ENCODE results near the gene EP300. TPM values are rescaled to one million over a fixed set of nuclear protein-coding genes. Genes with fewer than 3 reads are reported as not detected.

The EP300 gene
- total RNA-seq, 4 donors from 2014 or later = 28.0 to 76.5 (median 56.7) TPM

- no peaks in the 10 kb centered on the region for H3K36me3 ChIP-seq
- peak overlapping the region; percentile 86 to 100 (median 94) for H3K4me3 ChIP-seq
- whole genome bisulfite sequencing, 2 donors = 0 to 1% methylated on average over 3 to 35 of the region's 67 CpGs
- TF ChIP-seq POLR2A (IDR thresholded peaks at IDR 0.05) (peak in 3 of 4 donors; percentile 91 to 93 (median 92)), CTCF (IDR thresholded peaks at IDR 0.05) (peak in 2 of 6 experiments; percentile 3 to 5)
- DNase-seq = peak; percentile 96
- no peaks in the 10 kb centered on the region for H3K27me3 ChIP-seq
- no peaks in the 10 kb centered on the region for H3K9me3 ChIP-seq
- peak overlapping the region; percentile 100 for H3K27ac ChIP-seq
- intact Hi-C loops (cut with DNase I) = loop anchor here (5.0 kb wide), 2 partner anchors 69 to 139 kb away; partner anchors contain the start of gene RBX1
- peaks cover 0 to 41% (median 8%) of the 10 kb centered on the region in 3 donors for H3K4me1 ChIP-seq
Observed at GRCh38 chr22:41091132-41092022, 1.0 kb upstream of the EP300 start.

DNA sequence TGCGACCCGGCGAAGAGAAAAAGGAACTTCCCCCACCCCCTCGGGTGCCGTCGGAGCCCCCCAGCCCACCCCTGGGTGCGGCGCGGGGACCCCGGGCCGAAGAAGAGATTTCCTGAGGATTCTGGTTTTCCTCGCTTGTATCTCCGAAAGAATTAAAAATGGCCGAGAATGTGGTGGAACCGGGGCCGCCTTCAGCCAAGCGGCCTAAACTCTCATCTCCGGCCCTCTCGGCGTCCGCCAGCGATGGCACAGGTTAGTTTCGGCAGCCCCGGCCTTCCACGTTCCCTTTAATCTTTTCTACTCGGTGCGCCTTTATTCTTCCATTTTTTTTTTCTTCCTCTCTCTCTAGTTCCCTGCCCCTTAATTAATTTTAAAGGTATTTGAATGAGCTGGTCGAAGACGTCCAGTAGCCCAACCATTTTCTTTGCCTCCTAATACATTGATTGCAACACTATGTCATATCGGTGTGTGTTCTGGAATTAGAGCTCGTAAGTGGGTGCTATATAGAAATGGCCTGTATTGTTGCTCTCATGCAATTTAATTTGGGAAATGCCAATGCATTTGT lies 537 bp downstream of the EP300 start:
- H3K9me3 ChIP-seq = no peaks in the 10 kb centered on the region
- H3K36me3 ChIP-seq = no peaks in the 10 kb centered on the region
- H3K4me3 ChIP-seq = peak overlapping the region; percentile 86 to 100 (median 94)
- WGBS, 2 donors = 0 to 1% methylated on average over 18 to 27 of the region's 31 CpGs
- H3K27ac ChIP-seq = peak overlapping the region; percentile 100
- intact Hi-C loops (cut with DNase I) = loop anchor here (5.0 kb wide), 2 partner anchors 71 to 141 kb away; partner anchors contain the start of gene RBX1
- DNase-seq = no peak
- peaks cover 0 to 56% (median 19%) of the 10 kb centered on the region in 3 donors for H3K4me1 ChIP-seq
- H3K27me3 ChIP-seq = no peaks in the 10 kb centered on the region
- TF ChIP-seq CTCF (IDR thresholded peaks at IDR 0.05) (no peak), POLR2A (IDR thresholded peaks at IDR 0.05) (no peak)

DNA sequence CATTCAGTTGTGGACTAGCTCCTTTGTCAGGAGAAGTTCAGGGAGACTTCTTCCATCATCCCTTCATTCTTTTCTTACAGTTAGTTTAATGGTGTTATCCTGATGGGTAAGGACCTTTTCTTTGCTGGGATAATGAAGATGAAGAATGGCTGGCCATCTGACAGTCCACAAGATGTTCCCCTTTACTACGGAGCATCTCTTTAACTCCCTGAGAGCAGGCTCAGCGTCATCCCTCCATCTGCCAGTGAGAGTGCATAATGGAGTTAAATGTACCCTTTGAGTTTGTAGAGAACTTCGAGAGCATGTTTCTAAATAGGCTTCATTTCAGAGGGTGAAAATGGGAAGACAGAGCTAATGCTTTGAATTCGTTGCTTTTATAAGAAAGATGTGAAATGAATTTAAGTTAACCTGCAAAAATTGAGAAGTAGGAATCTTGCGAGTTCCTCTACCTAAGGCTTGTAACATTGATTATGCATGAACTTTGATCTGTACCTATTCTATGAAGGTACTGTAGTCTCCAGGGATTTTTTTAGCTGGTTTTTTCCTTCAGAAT lies 1.7 kb downstream of the EP300 start:
- TF ChIP-seq CTCF (IDR thresholded peaks at IDR 0.05) = no peak
- no peak for TF ChIP-seq POLR2A (IDR thresholded peaks at IDR 0.05)
- intact Hi-C loops (cut with DNase I) = loop anchor here (5.0 kb wide), 2 partner anchors 72 to 142 kb away; partner anchors contain the start of gene RBX1
- no peak for DNase-seq
- Histone ChIP-seq H3K4me3 (peak overlapping the region; percentile 86 to 100 (median 94)), H3K27ac (peak overlapping the region in 3 of 4 donors; percentile 17 to 100 (median 100)), H3K36me3 (no peaks in the 10 kb centered on the region), H3K4me1 (peaks cover 0 to 68% (median 19%) of the 10 kb centered on the region in 3 donors), H3K27me3 (no peaks in the 10 kb centered on the region), H3K9me3 (no peaks in the 10 kb centered on the region)
- 2 to 3% methylated on average over 5 of the region's 5 CpGs for WGBS, 2 donors

- no peak for TF ChIP-seq CTCF (IDR thresholded peaks at IDR 0.05)
- no peak for TF ChIP-seq POLR2A (IDR thresholded peaks at IDR 0.05)
- Histone ChIP-seq H3K9me3 (no peaks in the 10 kb centered on the region), H3K4me3 (no peak overlapping the region), H3K27me3 (no peaks in the 10 kb centered on the region), H3K27ac (no peak overlapping the region), H3K36me3 (peaks cover 0 to 5% (median 0%) of the 10 kb centered on the region in 3 donors), H3K4me1 (peaks cover 3 to 83% (median 25%) of the 10 kb centered on the region in 3 donors)
- intact Hi-C loops (cut with DNase I) = no loop called here
- DNase-seq = no peak
- WGBS, 2 donors = 34 to 79% methylated on average over 2 of the region's 3 CpGs
Observed at GRCh38 chr22:41096391-41096790, 4.0 kb downstream of the EP300 start.
